Superior temporal gyrus (tissue), 1 donor: ENCODE data around the gene ZSCAN22.
"Not testable (repeated sequence)": the region's sequence is repeated elsewhere in the genome, so short reads cannot be mapped to it uniquely, and the experiment has no call there.

Experiments used
- DNase-seq: peaks from one replicate; pipeline ENCODE4 v3.0.0-alpha.2; 2016; ENCODE audit errors: extremely low spot score

Gene ZSCAN22

DNA sequence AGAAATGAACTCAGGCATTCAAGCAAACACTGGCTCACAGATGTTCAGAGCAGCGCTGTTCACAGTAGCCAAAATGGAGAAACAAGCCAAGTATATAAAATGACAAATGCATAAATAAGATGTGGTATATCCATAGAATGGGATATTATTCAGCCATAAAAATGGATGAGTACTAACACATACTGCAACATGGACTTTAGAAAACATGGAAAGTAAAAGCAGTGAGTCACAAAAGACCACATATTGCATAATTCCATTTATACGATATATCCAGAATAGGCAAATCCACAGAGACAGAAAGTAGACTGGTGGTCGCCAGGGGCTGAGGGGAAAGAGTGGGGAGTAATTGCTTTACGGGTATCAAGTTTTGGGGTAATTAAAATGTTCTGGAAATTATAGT lies 47.4 kb downstream of the ZSCAN22 start:
- DNase-seq, result no peak

DNA sequence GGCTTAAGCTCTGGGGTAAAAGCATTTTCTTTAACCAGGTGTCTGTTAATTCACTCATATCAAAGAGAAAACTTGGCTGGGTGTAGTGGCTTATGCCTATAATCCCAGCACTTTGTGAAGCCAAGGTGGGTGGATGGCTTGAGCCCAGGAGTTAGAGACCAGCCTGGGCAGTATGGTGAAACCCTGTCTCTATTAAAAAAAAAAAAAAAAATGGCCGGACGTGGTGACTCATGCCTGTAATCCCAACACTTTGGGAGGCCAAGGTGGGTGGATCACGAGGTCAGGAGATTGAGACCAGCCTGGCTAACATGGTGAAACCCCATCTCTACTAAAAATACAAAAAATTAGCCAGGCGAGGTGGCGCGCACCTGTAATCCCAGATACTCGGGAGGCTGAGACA lies 49.9 kb downstream of the ZSCAN22 start:
- DNase-seq, result not testable (repeated sequence)

GRCh38 chr19:58379246-58379645 lies 52.5 kb downstream of the ZSCAN22 start:
- no peak for DNase-seq

GRCh38 chr19:58380037-58380661 lies 53.4 kb downstream of the ZSCAN22 start:
- peak; percentile 45 for DNase-seq

GRCh38 chr19:58380662-58381459 lies 54.1 kb downstream of the ZSCAN22 start, which contains the start of gene ZNF837:
TSS of gene ZNF837 (minus strand) at chr19:58381030. CDS start at chr19:58369332, 11,698 bp downstream.
- peak; percentile 99 for DNase-seq

- DNase-seq, result no peak
Measured at GRCh38 chr19:58381460-58382212, 54.8 kb downstream of the ZSCAN22 start.

- no peak for DNase-seq
Measured at GRCh38 chr19:58382997-58383603, 56.3 kb downstream of the ZSCAN22 start.

- no peak for DNase-seq
Measured at GRCh38 chr19:58385313-58385890, 58.6 kb downstream of the ZSCAN22 start.

DNA sequence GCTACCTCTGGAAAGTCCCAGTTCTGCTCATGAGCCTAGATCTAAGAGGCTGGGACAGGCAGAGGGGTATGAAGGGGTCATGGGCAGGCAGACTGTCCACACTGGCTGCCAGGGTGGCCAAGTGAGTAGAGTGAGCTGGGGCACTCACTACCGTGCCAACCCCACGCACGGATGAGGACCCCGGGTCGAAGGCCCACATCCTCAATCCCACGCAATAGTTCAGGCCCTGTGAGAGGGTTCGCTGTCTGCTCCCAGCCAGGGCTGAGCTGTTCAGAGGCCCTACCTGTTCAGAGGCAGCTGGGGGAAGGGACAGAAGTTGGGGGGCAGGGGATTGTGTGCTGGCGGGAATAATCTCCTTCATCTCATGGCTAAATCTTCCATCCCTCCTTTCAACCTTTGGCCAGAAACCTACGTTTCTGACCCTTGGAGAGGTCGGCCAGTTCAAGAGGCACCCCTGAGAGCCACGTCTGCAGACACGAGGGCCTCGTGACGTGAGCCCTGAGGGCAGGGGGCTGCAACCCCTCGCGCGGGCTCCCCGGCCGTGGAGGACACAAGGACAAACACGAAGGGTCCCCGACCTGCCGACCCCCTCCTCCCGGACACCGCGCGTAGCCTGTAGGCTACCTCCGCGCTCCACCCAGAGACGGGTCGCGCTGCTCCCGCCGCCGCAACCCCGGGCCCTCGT lies 59.2 kb downstream of the ZSCAN22 start:
- DNase-seq, result no peak

GRCh38 chr19:58386576-58387337 lies 60.0 kb downstream of the ZSCAN22 start, which contains the start of gene RPS5:
TSS of gene RPS5 (plus strand) at chr19:58387269. CDS start at chr19:58388138, 869 bp downstream.
- peak; percentile 100 for DNase-seq

DNA sequence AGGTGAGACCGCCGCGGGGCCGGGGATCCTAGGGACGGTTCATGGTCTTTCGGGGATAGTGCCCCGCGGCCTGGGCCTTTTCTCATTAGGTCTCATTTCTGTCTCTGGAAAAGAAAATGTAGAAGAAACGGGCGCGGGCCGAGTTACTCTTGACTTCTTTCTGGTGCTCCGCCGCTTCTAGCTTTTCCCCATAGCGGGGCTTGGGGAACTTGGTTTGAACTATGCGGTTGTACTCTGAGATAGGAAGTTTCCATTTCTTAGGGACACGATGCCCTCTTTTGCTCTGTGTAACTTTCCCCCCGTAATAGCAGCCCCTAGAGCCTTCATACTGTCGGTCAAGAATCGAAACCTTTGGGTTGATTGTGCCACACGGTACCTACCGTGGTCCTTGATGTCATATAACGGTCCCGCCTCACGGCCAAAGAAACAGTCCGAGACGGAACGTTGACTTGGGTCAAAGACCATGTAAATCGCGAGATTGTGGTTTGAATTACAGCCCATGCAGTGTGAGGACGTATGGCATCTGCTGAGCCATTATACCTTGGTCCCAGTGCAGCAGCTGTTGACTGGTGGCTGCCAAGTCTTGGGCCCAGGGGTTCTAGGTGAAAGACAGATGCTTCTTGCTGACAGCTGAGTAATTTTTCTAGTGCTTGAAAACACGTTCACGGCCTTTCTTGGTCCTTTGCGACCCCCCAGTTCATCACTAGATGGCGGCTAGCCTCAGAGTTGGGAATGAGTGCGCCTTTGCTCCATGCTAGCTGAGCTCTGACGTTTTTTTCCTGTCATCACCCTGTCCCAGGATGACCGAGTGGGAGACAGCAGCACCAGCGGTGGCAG lies 60.8 kb downstream of the ZSCAN22 start:
- DNase-seq, result no peak

DNA sequence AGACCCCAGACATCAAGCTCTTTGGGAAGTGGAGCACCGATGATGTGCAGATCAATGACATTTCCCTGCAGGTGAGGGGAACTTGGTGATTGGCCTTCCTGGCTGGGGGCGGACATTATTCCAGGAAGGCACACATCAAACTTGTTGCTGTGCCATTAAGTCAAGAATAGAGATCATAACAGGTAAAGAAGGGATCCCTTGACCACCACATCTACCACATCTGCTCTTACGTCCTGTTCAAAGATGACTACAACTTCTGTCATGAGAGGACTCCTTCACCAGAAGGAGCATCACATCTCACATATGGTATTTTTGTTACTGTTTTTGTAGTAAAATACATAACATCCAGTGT lies 61.4 kb downstream of the ZSCAN22 start:
- no peak for DNase-seq
